GM20000 (cell line): ENCODE results near the gene NEDD1.

Experiments
- DNase-seq: peaks from one replicate; pipeline ENCODE4 v3.0.0; 2012; ENCODE audit warnings: low spot score
- CTCF ChIP-seq: IDR thresholded peaks from 2 replicates; pipeline ENCODE4 v1.5.1; 2012; ENCODE audit warnings: mild to moderate bottlenecking, control low read depth; ENCODE audit errors: extremely low read depth, missing control alignments

NEDD1 gene

GRCh38 chr12:96948782-96949181, 41.7 kb downstream of the NEDD1 start:
- TF ChIP-seq CTCF = no peak
- peak; percentile 17 for DNase-seq

- no peak for DNase-seq
- no peak for TF ChIP-seq CTCF
These were observed 72.5 kb downstream of the NEDD1 start for GRCh38 chr12:96979532-96979931.

- no peak for DNase-seq
- TF ChIP-seq CTCF = no peak
These were observed 73.9 kb downstream of the NEDD1 start for GRCh38 chr12:96980991-96981414.

GRCh38 chr12:96981911-96982310, 74.9 kb downstream of the NEDD1 start:
- no peak for TF ChIP-seq CTCF
- DNase-seq = no peak

- no peak for TF ChIP-seq CTCF
- DNase-seq = no peak
These were observed 75.6 kb downstream of the NEDD1 start for GRCh38 chr12:96982671-96983070.

GRCh38 chr12:96985515-96986362, 78.7 kb downstream of the NEDD1 start:
- TF ChIP-seq CTCF = peak; percentile 99
- DNase-seq = peak; percentile 79

GRCh38 chr12:96986883-96987523, 79.9 kb downstream of the NEDD1 start:
- TF ChIP-seq CTCF = peak; percentile 26
- DNase-seq = peak; percentile 49
